ENCODE measurements around the gene DCD.

Gene DCD

DNA sequence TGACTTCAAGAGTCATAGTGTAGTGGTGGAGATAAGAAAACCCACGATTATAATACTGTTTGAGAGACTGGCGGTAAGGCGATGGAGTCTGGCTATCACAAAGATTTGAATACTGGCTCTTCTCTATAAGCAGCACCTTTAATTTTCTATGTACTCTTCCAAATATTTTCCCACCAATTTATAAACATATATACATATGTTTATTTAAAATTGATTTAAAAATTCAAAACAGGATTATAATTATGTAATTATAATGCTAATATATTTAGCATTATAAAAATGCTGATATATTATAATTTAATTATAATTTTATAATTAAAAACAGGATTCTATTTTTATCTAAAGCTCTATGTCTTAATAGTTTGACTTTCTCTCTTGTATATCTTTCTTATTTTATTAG lies 15.4 kb upstream of the DCD start:
- TF ChIP-seq, protein P1, sequence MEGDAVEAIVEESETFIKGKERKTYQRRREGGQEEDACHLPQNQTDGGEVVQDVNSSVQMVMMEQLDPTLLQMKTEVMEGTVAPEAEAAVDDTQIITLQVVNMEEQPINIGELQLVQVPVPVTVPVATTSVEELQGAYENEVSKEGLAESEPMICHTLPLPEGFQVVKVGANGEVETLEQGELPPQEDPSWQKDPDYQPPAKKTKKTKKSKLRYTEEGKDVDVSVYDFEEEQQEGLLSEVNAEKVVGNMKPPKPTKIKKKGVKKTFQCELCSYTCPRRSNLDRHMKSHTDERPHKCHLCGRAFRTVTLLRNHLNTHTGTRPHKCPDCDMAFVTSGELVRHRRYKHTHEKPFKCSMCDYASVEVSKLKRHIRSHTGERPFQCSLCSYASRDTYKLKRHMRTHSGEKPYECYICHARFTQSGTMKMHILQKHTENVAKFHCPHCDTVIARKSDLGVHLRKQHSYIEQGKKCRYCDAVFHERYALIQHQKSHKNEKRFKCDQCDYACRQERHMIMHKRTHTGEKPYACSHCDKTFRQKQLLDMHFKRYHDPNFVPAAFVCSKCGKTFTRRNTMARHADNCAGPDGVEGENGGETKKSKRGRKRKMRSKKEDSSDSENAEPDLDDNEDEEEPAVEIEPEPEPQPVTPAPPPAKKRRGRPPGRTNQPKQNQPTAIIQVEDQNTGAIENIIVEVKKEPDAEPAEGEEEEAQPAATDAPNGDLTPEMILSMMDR (IDR thresholded peaks at IDR 0.05; ENCODE audit: low read depth, low read length) = no peak
- H3K4me3 ChIP-seq (ENCODE audit: low read depth, low read length) = no peak overlapping the region

DNA sequence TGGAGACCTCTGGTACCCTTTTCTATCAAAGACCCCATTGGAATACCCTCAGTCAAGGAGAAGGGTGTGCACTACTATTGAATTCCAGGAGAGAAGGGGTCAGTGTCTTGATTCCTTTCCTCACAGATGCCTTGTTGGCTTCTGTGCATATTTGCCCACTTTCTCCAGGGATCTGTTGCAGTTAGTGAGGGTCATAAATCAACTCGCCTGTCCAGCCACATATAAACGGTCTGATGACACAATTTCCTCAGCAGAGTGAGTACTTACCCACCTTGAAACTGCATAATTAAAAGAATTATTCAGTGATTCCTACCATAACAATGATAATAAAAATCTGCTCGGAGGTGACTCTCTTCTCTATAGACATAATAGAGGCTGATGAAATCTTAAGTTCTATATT lies 13.9 kb upstream of the DCD start:
- no peak overlapping the region for H3K4me3 ChIP-seq (ENCODE audit: low read depth, low read length)
- TF ChIP-seq, protein P1 (IDR thresholded peaks at IDR 0.05; ENCODE audit: low read depth, low read length) = no peak

DNA sequence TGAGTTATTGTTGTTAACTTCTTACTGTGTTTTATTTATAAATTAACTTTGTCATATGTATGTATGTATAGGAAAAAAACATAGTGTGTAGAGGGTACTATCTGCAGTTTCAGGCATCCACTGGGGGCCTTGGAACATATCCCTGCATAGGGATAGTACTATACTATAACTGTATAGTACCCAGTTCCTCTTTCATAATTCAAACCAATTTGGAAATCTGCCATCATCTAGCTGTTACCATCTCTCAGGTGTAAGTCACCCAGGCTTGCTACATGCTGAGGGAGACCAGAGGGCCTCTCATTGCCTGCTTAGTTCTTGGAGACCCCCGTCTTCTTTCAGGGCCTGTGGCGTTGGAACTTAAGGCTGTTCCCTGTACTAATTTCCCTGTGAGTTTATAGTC lies 12.9 kb upstream of the DCD start:
- H3K4me3 ChIP-seq (ENCODE audit: low read depth, low read length) = no peak overlapping the region
- TF ChIP-seq, protein P1 (IDR thresholded peaks at IDR 0.05; ENCODE audit: low read depth, low read length) = no peak

- H3K4me3 ChIP-seq (ENCODE audit: low read depth, low read length) = no peak overlapping the region
These were observed 12.3 kb upstream of the DCD start for GRCh38 chr12:54660320-54660962.

GRCh38 chr12:54658306-54659264 lies 10.4 kb upstream of the DCD start:
- TF ChIP-seq, protein P1 (IDR thresholded peaks at IDR 0.05; ENCODE audit: low read depth, low read length) = peak; percentile 54
- no peak overlapping the region for H3K4me3 ChIP-seq (ENCODE audit: low read depth, low read length)

More at GRCh38 chr12:54660320-54660962, 12.3 kb upstream of the DCD start:
- TF ChIP-seq, protein P1 (IDR thresholded peaks at IDR 0.05; ENCODE audit: low read depth, low read length) = no peak

DNA sequence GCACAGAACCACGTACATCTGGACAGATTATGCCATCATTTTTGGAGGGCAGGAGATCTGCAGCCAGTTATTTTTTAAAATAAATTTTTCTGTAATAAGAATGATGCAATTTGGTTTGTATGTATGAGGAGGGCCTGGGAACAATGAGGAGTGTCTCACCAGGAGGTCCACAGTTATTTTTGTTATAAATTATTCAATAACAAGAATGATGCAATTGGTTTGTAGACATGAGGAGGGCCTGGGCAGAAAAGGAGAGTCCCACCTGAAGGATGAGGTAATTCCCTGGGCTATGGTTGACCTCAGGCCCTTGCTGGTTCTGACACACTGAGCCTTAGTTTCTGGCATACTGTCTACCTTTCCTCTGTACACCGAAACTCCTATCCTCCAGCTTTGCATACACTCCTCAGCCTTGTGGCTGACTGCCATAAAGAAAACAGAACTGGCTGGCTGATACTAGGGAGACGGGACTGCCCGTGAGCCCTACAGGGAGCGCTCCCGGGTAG lies 9.0 kb upstream of the DCD start:
- H3K4me3 ChIP-seq (ENCODE audit: low read depth, low read length) = no peak overlapping the region
- TF ChIP-seq, protein P1 (IDR thresholded peaks at IDR 0.05; ENCODE audit: low read depth, low read length) = no peak

- TF ChIP-seq, protein P1 (IDR thresholded peaks at IDR 0.05; ENCODE audit: low read depth, low read length) = no peak
- H3K4me3 ChIP-seq (ENCODE audit: low read depth, low read length) = no peak overlapping the region
These were observed 6.8 kb upstream of the DCD start for GRCh38 chr12:54654926-54655325.
